Endothelial cell of umbilical vein (primary cell): Measurements from ENCODE around the gene GOLGA6L9.
"Not testable (repeated sequence)": the region's sequence is repeated elsewhere in the genome, so short reads cannot be mapped to it uniquely, and the experiment has no call there.

Source experiments
- EZH2 ChIP-seq: IDR thresholded peaks from 2 replicates; pipeline ENCODE4 v1.6.1; 2012; ENCODE audit warnings: borderline replicate concordance, low read depth, mild to moderate bottlenecking, moderate library complexity, low read length, inconsistent platforms; ENCODE audit not compliant: severe bottlenecking
- FOS ChIP-seq: IDR thresholded peaks from 2 replicates; pipeline ENCODE4 v1.6.1; 2011; ENCODE audit warnings: mild to moderate bottlenecking, low read length, moderate library complexity, borderline replicate concordance; ENCODE audit not compliant: insufficient read depth
- GATA2 ChIP-seq: IDR thresholded peaks from 2 replicates; pipeline ENCODE4 v1.7.0; 2011; ENCODE audit warnings: low read depth, mild to moderate bottlenecking, moderate library complexity, mixed read lengths, low read length; ENCODE audit not compliant: insufficient read length, insufficient read depth
- MYC ChIP-seq: IDR thresholded peaks from one replicate; pipeline ENCODE4 v1.6.1; 2011; ENCODE audit warnings: mild to moderate bottlenecking, low read depth, low read length
- POLR2A ChIP-seq: IDR thresholded peaks from 2 replicates; pipeline ENCODE4 v1.6.1; 2012; ENCODE audit warnings: low read depth, mild to moderate bottlenecking, control low read depth, low read length
- POLR2AphosphoS5 ChIP-seq: IDR thresholded peaks from 2 replicates; pipeline ENCODE4 v1.6.1; 2012; ENCODE audit warnings: low read depth, mild to moderate bottlenecking, control low read depth, low read length, moderate library complexity; ENCODE audit not compliant: insufficient read depth
- TF ChIP-seq, protein P1 (sequence below), 2 donors: IDR thresholded peaks; 1 replicate in 1 of 2; 2 replicates in 1 of 2; pipeline ENCODE4 v1.5.1; 2011; ENCODE audit warnings: low read length in 2 of 2, mild to moderate bottlenecking in 2 of 2, moderate library complexity in 2 of 2, control low read depth in 1 of 2, inconsistent platforms in 1 of 2, low read depth in 1 of 2; ENCODE audit not compliant: insufficient read depth in 1 of 2; ENCODE audit errors: extremely low read depth in 1 of 2

DNA sequence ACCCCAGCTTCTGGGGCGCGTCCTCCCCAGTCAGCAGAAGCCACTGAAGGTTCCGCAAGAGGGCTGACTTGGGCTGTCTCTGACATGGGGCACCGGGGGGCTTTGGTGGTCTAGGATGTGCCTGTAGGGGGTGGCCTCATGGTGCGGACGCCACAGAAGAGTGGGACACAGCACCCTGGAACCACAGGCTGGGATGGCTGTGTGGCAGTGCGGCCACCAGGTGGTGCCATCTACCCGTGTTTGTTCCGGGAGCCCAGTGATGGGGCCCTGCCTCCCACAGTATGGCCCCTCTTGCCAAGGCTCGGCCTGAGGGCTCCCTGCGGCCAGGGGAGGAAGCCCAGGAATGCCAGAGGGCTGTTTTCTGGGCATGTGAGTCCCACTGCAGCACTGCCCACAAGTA, 38.6 kb downstream of the GOLGA6L9 start:
- TF ChIP-seq, protein P1, sequence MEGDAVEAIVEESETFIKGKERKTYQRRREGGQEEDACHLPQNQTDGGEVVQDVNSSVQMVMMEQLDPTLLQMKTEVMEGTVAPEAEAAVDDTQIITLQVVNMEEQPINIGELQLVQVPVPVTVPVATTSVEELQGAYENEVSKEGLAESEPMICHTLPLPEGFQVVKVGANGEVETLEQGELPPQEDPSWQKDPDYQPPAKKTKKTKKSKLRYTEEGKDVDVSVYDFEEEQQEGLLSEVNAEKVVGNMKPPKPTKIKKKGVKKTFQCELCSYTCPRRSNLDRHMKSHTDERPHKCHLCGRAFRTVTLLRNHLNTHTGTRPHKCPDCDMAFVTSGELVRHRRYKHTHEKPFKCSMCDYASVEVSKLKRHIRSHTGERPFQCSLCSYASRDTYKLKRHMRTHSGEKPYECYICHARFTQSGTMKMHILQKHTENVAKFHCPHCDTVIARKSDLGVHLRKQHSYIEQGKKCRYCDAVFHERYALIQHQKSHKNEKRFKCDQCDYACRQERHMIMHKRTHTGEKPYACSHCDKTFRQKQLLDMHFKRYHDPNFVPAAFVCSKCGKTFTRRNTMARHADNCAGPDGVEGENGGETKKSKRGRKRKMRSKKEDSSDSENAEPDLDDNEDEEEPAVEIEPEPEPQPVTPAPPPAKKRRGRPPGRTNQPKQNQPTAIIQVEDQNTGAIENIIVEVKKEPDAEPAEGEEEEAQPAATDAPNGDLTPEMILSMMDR (IDR thresholded peaks at IDR 0.05; ENCODE audit: extremely low read depth in 1 of 2, insufficient read depth in 1 of 2, low read depth in 1 of 2, low read length in 2 of 2) = not testable (repeated sequence)
- not testable (repeated sequence) for TF ChIP-seq EZH2, POLR2A, MYC, GATA2, FOS, POLR2AphosphoS5
